Activated naive CD4-positive, alpha-beta T cell treated with Interleukin-2 at 50 U/mL for 16 hours (primary cell): ENCODE measurements around the gene MICAL2.
A peak's percentile ranks its signal among the peaks of the same experiment; 100 is the strongest.

Experiments used
- DNase-seq: peaks from one replicate; pipeline ENCODE4 v3.0.0-alpha.2; 2020

MICAL2 gene

DNA sequence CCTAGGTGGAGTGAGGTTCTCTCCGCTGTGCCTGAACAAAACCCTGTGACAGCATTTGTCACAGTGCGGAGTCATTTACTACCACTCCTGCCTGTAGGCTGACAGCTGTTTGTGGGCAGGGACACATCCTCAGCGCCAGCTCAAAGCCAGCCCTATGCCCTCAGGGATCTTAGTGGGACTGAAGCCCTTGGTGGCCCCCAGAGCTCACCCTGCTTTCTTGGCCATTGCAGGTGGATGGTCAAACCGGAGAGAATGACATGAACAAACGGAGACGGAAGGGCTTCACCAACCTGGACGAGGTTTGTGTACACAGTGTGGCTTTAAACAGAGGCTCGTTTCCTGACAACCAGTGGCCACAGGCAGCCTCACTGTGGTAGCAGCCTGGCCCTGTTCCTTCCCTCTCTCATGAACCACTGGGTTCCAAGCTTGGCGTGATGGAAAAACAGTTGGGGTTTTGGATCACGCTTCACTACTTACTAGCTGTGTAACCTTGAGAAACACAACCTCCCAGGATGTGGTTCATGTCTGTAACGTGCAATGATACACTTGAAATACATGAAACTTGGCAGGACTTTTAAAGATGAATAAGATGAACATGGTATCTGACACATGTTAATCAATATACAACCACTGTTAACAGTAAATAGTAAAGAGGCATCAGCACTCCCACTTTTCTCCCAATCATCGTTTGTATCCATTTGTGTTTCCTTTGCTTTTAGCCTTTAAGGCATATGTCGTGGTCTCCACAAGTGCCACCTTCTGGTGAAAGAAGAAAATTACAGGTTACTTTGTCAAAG is 125.8 kb downstream of the MICAL2 start:
- DNase-seq = peak; percentile 54

DNA sequence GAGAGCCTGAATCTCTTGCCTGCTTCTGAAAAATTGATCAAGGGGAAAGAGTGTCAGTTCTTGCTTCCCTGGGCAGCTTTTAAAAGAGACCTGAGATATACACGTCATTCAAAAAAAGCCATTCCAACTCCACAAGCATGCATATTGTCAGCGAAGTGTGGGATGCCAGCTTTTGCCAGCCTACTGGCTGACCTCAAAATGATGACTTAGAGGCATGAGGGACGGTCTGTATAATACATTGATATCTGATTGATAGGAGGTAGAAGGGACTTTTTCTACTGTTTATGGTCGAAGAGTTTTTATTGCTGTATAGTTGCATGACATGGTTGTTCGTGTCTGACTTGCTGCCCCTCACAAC is 126.3 kb downstream of the MICAL2 start:
- no peak for DNase-seq

- no peak for DNase-seq
Measured at GRCh38 chr11:12237381-12237784, 127.0 kb downstream of the MICAL2 start.

- DNase-seq = no peak
Measured at GRCh38 chr11:12238420-12238819, 128.0 kb downstream of the MICAL2 start.

DNA sequence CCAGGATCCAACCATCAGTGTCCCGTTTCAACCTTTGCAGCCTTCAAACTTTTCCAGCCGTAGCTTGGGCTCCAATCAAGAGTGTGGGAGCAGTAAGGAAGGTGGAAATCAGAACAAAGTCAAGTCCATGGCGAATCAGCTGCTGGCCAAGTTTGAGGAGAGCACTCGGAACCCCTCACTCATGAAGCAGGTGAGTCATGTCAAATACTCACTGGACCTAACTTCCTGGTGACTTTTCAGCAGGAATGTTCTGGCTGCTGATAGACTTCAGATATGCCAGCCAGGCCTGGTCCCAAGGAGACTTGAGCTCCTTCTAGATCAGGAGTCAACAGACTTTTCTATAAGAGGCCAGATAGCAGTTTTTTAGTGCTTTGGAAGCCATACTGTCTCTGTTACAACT is 129.0 kb downstream of the MICAL2 start:
- DNase-seq = no peak

GRCh38 chr11:12239804-12240371 is 129.5 kb downstream of the MICAL2 start:
- DNase-seq = no peak

GRCh38 chr11:12240677-12241076 is 130.3 kb downstream of the MICAL2 start:
- no peak for DNase-seq

DNA sequence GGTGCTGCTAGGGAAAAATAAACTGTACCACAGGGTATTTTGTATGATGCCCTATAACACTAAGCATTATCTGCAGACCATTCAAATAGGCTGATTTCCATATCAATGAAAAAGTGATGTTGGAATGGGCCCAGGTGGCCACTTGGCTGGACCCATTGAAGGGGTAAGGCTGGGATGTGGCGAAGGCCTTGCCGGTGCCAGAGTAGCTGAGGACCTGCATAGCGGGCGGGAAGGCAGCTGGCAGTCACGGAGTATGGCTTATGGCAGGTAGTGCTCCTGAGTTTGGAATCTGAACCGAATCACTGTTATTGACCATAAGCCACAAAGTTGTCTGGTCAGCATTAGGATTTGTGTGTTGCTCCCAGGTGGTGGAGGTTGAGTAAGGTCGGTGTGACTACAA is 131.0 kb downstream of the MICAL2 start:
- no peak for DNase-seq

DNA sequence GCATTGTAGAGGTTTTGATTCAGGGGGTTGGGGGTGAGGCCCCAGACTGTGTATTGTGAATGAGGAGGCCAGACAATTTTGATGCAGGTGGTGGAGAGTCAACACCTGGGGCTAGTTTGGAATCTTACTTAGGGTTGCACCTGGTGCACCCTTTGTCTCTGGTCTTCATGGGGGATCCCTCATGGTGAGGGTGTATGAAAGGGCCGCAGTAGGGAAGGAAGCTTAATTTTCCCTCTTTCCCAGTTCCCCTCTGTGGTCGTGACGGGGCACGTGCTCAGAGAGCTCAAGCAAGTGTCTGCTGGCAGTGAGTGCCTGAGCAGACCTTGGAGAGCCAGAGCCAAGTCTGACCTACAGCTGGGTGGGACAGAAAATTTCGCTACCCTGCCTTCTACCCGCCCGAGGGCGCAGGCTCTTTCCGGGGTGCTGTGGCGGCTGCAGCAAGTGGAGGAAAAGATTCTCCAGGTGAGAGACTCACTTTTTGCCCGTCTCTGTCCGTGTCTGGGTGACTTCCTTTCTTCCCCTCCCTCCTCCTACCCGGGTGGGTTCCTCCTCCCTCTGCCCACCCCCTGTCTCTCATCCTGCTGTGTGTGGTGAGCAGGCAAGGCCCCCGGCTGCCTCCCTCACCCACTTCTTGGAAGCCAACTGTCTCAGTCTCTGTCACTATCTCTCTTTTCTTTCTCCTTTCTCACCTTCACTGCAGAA is 131.7 kb downstream of the MICAL2 start:
- DNase-seq = no peak

- DNase-seq = no peak
Measured at GRCh38 chr11:12242966-12243365, 132.6 kb downstream of the MICAL2 start.

- no peak for DNase-seq
Measured at GRCh38 chr11:12243486-12243885, 133.1 kb downstream of the MICAL2 start.

- DNase-seq = no peak
Measured at GRCh38 chr11:12243911-12244550, 133.6 kb downstream of the MICAL2 start.

DNA sequence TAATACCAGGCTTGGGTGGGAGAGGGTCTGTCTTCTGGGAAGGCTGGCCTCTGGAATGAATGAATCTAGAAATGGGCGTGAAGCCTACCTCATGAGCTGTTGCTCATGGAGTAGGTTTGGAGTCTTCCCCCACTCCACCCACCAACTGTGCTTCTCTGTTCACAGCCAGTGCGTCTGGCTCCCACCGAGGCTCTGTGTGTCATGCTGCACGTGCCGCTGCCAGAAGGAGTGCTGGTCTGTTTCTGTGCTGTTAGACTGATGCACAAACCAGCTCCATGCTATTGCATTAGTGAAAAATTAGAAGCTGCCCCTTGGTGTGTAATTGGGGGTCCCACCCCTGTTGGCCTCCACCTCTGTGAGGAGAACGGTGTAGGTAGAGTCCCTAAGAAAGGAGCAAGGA is 134.7 kb downstream of the MICAL2 start:
- DNase-seq = no peak

DNA sequence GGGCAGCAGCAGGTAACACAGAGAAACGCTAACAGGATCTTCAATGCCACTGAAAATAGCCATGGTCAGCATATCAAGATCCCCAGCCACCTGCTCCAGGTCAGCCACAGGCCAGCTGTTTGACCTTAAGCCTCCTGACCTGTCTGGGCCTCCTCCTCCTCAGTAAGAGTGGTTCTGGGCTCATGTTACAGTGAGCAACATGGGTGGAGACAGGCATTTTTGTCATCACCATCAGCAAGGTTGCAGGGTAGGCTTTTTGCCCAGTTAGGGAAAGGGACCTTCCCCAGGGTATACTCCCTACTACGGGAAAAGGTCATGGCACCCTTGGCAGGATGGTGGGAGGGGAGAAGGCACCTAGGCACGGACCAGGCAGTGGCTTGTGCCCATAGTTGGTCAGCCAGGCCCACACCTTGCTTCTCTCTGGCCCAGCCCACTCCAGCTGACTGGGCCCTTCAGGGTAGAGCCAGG is 135.2 kb downstream of the MICAL2 start:
- no peak for DNase-seq

- no peak for DNase-seq
Measured at GRCh38 chr11:12246147-12246546, 135.8 kb downstream of the MICAL2 start.

DNA sequence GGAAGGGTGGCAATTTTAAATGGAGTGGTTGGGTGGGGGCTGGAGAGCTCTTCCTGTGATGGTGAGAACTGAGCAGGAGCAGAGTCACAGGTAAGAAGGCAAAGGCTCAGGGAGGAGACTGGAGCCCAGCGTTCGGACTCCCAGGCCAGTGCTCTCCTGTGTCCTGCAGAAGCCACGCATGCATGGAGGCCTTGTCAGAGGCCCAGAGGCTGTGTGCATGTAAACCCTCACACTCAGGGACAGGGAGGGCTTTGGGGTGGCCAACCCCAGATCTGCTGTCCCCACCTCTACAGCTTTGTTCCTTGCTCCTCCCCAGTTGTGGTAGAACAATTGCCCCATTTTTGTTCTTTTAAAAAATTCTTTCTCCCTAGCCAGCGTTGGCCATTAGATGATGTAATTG is 136.6 kb downstream of the MICAL2 start:
- no peak for DNase-seq

- DNase-seq = no peak
Measured at GRCh38 chr11:12247543-12248254, 137.3 kb downstream of the MICAL2 start.

- no peak for DNase-seq
Measured at GRCh38 chr11:12248330-12248729, 137.9 kb downstream of the MICAL2 start.

- no peak for DNase-seq
Measured at GRCh38 chr11:12249590-12250260, 139.3 kb downstream of the MICAL2 start.

DNA sequence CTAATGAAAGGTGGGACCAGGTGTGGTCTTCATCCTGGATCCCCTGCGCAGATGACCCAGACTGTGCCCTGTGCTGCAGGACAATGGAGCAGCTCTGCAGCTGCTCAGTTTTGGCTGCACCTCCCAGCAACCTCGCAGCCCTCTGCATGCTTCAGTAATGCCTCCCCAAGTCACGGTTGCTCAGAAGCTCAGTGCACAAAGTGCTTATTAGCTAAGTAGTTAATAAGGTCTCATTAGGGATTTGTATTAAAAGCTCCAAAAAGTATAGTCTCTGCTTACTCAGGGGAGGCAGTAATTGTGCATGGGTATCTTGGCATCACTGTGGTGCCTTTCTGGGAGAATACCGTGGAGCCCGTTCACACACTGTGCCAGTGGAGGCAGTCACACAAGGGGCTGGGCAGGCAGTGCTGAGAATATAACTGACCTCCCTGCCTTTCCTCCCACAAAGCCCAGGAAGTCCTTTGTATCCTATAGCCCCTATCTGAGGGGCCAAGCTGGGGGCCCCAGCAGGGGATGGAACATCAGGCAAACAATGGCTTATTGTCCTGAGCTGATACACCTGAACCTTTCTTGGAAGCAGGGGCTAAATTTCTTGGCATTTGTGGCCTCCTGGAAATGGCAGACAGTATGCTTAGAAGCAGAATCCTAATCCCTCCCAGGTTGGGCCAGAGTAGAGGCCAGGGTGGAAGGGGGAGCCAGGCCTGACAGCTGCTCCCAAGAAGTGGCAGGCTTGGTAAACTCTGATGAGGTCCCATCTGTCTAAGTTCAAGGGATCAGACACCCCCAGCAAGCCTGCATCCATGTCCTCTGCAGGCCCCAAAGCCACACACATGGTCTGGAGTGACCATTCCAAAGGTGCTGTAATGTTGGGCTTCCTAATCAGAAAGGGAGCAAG is 141.5 kb downstream of the MICAL2 start:
- DNase-seq = no peak

GRCh38 chr11:12253843-12254281 is 143.5 kb downstream of the MICAL2 start:
- DNase-seq = no peak
